ENCODE measurements around the gene RAB3B.
A peak's percentile ranks its signal among the peaks of the same experiment; 100 is the strongest.
"Not testable (repeated sequence)": the region's sequence is repeated elsewhere in the genome, so short reads cannot be mapped to it uniquely, and the experiment has no call there.

Gene RAB3B

GRCh38 chr1:51908499-51908898, 82.0 kb downstream of the RAB3B start:
- Histone ChIP-seq H3K9me3 (no peaks in the 10 kb centered on the region), H3K4me1 (peaks cover 18% of the 10 kb centered on the region), H3K4me3 (no peak overlapping the region), H3K36me3 (replicated peaks) (no peaks in the 10 kb centered on the region), H3K27me3 (ENCODE audit: low read depth) (no peaks in the 10 kb centered on the region)
- no peak for DNase-seq (ENCODE audit: low spot score in 2 of 2)
- in situ Hi-C loops (cut with MboI; ENCODE audit: low sequenced_read_pairs), result no loop called here

GRCh38 chr1:51907079-51907702, 83.3 kb downstream of the RAB3B start:
- Histone ChIP-seq H3K4me1 (peaks cover 18% of the 10 kb centered on the region), H3K9me3 (no peaks in the 10 kb centered on the region), H3K4me3 (no peak overlapping the region), H3K36me3 (replicated peaks) (no peaks in the 10 kb centered on the region), H3K27me3 (ENCODE audit: low read depth) (no peaks in the 10 kb centered on the region)
- in situ Hi-C loops (cut with MboI; ENCODE audit: low sequenced_read_pairs), result no loop called here
- DNase-seq (ENCODE audit: low spot score in 2 of 2), result no peak

GRCh38 chr1:51906306-51907078, 84.0 kb downstream of the RAB3B start:
- DNase-seq (ENCODE audit: low spot score in 2 of 2), result no peak
- in situ Hi-C loops (cut with MboI; ENCODE audit: low sequenced_read_pairs), result no loop called here

DNA sequence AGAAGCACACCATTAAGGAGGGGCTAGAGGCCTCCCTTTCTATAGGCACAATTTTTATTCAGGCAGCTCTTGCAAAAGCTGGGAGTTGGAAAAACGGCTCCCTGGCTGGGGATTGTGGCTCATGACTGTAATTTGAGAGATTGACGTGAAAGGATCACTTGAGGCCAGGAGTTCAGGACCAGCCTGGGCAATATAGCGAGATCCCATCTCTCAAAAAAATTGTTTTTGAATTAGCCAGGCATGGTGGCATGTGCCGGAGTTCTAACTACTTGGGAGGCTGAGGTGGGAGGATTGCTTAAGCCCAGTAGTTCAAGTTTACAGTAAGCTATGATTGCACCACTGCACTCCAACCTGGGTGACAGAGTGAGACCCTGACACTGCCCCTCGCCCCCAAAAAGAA, 88.0 kb downstream of the RAB3B start:
- Histone ChIP-seq H3K36me3 (replicated peaks) (no peaks in the 10 kb centered on the region), H3K4me3 (no peak overlapping the region), H3K4me1 (no peaks in the 10 kb centered on the region; the same call in 1 of the 2 replicates), H3K9me3 (no peaks in the 10 kb centered on the region), H3K27me3 (ENCODE audit: low read depth) (no peaks in the 10 kb centered on the region; the same call in 1 of the 2 replicates)
- in situ Hi-C loops (cut with MboI; ENCODE audit: low sequenced_read_pairs), result loop anchor here (5.0 kb wide), 1 partner anchor 95 kb away; no protein-coding TSS in a partner anchor
- no peak for DNase-seq (ENCODE audit: low spot score in 2 of 2)

More at GRCh38 chr1:51906306-51907078, 84.0 kb downstream of the RAB3B start:
- Histone ChIP-seq H3K4me1 (peaks cover 18% of the 10 kb centered on the region), H3K36me3 (replicated peaks) (no peaks in the 10 kb centered on the region), H3K9me3 (no peaks in the 10 kb centered on the region), H3K4me3 (no peak overlapping the region), H3K27me3 (ENCODE audit: low read depth) (no peaks in the 10 kb centered on the region)

- in situ Hi-C loops (cut with MboI; ENCODE audit: low sequenced_read_pairs), result loop anchor here (5.0 kb wide), 1 partner anchor 96 kb away; no protein-coding TSS in a partner anchor
- no peaks in the 10 kb centered on the region; the same call in 1 of the 2 replicates for H3K4me1 ChIP-seq
- H3K9me3 ChIP-seq, result no peaks in the 10 kb centered on the region
- H3K4me3 ChIP-seq, result no peak overlapping the region
- DNase-seq (ENCODE audit: low spot score in 2 of 2), result no peak
- no peaks in the 10 kb centered on the region for H3K36me3 ChIP-seq (replicated peaks)
- H3K27me3 ChIP-seq (ENCODE audit: low read depth), result peaks cover 3% of the 10 kb centered on the region; the same call in 1 of the 2 replicates
Observed at GRCh38 chr1:51901151-51901550, 89.3 kb downstream of the RAB3B start.

DNA sequence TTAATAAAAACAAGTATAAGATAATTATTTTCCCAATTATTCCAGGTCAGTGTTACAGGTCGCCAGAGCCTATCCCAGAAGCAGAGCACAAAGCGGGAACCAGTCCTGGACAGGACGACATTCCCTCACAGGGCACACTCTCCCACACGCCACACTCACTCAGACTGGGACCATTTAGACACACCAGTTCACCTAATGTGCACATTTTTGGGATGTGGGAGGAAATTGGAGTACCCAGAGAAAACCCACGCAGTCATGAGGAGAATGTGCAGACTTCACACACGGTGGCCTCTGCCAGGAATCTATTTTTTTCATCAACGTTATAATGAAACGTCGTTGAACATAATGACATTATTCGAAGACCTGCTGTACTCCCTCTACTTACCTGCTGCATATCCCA, 91.5 kb downstream of the RAB3B start:
- Histone ChIP-seq H3K4me1 (no peaks in the 10 kb centered on the region; the same call in 1 of the 2 replicates), H3K27me3 (ENCODE audit: low read depth) (peaks cover 7% of the 10 kb centered on the region), H3K4me3 (no peak overlapping the region), H3K36me3 (replicated peaks) (no peaks in the 10 kb centered on the region), H3K9me3 (no peaks in the 10 kb centered on the region)
- in situ Hi-C loops (cut with MboI; ENCODE audit: low sequenced_read_pairs), result loop anchor here (25.0 kb wide), 1 partner anchor 788 kb away; the partner anchor contains the start of gene COA7
- DNase-seq (ENCODE audit: low spot score in 2 of 2), result no peak

GRCh38 chr1:51898090-51898734, 92.3 kb downstream of the RAB3B start:
- no peaks in the 10 kb centered on the region; the same call in 1 of the 2 replicates for H3K4me1 ChIP-seq
- no peaks in the 10 kb centered on the region for H3K9me3 ChIP-seq
- no peak overlapping the region for H3K4me3 ChIP-seq
- no peaks in the 10 kb centered on the region for H3K36me3 ChIP-seq (replicated peaks)
- peaks cover 7% of the 10 kb centered on the region for H3K27me3 ChIP-seq (ENCODE audit: low read depth)
- DNase-seq (ENCODE audit: low spot score in 2 of 2), result no peak
- in situ Hi-C loops (cut with MboI; ENCODE audit: low sequenced_read_pairs), result loop anchor here (25.0 kb wide), 1 partner anchor 789 kb away; the partner anchor contains the start of gene COA7

- H3K36me3 ChIP-seq (replicated peaks), result no peaks in the 10 kb centered on the region
- in situ Hi-C loops (cut with MboI; ENCODE audit: low sequenced_read_pairs), result loop anchor here (25.0 kb wide), 1 partner anchor 790 kb away; the partner anchor contains the start of gene COA7
Observed at GRCh38 chr1:51897699-51898031, 92.8 kb downstream of the RAB3B start.

DNA sequence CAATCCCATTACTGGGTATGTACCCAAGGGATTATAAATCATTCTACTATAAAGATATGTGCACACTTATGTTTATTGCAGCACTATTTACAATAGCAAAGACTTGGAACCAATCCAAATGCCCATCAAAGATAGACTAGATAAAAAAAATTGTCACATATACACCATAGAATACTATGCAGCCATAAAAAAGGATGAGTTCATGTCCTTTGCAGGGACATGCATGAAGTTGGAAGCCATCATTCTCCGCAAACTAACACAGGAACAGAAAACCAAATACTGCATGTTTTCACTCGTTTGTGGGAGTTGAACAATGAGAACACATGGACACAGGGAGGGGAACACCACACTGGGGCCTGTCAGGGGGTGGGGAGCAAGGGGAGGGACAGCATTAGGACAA, 95.8 kb downstream of the RAB3B start:
- peaks cover 10% of the 10 kb centered on the region for H3K27me3 ChIP-seq (ENCODE audit: low read depth)
- not testable (repeated sequence) for DNase-seq (ENCODE audit: low spot score in 2 of 2); H3K4me3 ChIP-seq; H3K36me3 ChIP-seq (replicated peaks); H3K9me3 ChIP-seq; H3K4me1 ChIP-seq
- in situ Hi-C loops (cut with MboI; ENCODE audit: low sequenced_read_pairs), result loop anchor here (25.0 kb wide), 1 partner anchor 793 kb away; the partner anchor contains the start of gene COA7

More at GRCh38 chr1:51897699-51898031, 92.8 kb downstream of the RAB3B start:
- peaks cover 7% of the 10 kb centered on the region for H3K27me3 ChIP-seq (ENCODE audit: low read depth)
- no peak overlapping the region for H3K4me3 ChIP-seq
- no peaks in the 10 kb centered on the region; the same call in 1 of the 2 replicates for H3K4me1 ChIP-seq
- DNase-seq (ENCODE audit: low spot score in 2 of 2), result no peak
- no peaks in the 10 kb centered on the region for H3K9me3 ChIP-seq

DNA sequence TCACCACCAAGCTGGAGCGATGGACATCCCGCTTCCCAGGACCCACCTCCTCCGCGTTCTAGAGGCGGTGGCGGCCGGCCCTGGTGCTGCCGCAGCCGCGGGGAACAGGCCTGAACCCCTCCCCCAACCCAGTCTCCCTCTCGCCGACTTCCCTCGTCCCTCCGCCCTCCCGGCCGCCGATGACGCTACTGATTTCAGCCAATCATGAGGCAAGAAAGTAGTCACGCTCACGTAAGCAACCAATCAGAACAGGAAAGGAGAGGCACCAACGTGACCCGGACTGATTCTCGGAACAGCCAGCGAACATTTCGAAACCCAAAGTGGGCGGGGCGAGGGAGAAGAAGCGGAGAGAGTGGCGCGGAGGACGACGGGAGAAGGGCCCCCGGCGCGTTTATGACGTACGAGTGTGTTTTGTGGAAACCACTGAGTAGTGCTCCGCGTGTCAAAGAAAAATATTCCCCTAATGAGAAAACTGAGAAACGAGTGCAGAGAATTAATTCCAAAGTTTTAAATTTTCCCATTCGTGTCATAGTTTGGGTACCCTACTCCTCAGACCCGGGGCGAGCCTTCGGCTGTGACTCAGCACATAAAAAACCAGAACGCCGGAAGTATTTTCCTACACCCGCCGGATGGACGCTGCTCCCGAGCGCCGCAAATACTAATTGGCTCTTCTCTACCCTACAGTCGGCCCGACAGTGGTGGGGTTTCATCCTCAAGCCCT, 111.7 kb downstream of the RAB3B start, which contains the start of gene NRDC:
NRDC (minus strand) TSS at position 112 of the 721 bp plus-strand sequence. CDS start 112 bp downstream, outside the sequence.
- 0 out of 2 replicates have a peak, but pooled peaks cover 7% of the 10 kb centered on the region for H3K27me3 ChIP-seq (ENCODE audit: low read depth)
- H3K9me3 ChIP-seq, result no peaks in the 10 kb centered on the region
- H3K4me1 ChIP-seq, result peaks cover 22% of the 10 kb centered on the region
- no peaks in the 10 kb centered on the region for H3K36me3 ChIP-seq (replicated peaks)
- peak within 1 kb of the TSS; percentile 90 for H3K4me3 ChIP-seq
- in situ Hi-C loops (cut with MboI; ENCODE audit: low sequenced_read_pairs), result loop anchor here (25.0 kb wide), 1 partner anchor 809 kb away; the partner anchor contains the start of gene COA7
- peak; percentile 99 to 100 for DNase-seq (ENCODE audit: low spot score in 2 of 2)

DNA sequence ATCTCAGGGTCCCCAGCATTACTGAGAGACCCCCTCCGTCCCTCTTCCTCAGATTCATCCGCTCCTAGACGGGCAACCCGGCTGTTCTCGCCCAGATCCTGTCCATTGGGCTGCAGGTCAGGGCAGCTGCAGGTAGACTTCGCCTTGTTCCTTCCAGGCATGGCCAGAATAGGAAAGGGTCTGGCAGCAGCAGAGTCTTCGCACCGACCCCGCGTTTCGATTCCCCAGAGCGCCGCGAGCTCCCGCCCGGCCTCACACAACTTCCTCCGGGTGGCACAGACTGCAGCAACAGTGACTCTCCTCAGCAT, 112.2 kb downstream of the RAB3B start:
- Histone ChIP-seq H3K9me3 (no peaks in the 10 kb centered on the region), H3K36me3 (replicated peaks) (no peaks in the 10 kb centered on the region), H3K27me3 (ENCODE audit: low read depth) (0 out of 2 replicates have a peak, but pooled peaks cover 7% of the 10 kb centered on the region), H3K4me1 (peaks cover 22% of the 10 kb centered on the region), H3K4me3 (peak overlapping the region; percentile 90)
- no peak for DNase-seq (ENCODE audit: low spot score in 2 of 2)
- in situ Hi-C loops (cut with MboI; ENCODE audit: low sequenced_read_pairs), result loop anchor here (25.0 kb wide), 1 partner anchor 809 kb away; the partner anchor contains the start of gene COA7

DNA sequence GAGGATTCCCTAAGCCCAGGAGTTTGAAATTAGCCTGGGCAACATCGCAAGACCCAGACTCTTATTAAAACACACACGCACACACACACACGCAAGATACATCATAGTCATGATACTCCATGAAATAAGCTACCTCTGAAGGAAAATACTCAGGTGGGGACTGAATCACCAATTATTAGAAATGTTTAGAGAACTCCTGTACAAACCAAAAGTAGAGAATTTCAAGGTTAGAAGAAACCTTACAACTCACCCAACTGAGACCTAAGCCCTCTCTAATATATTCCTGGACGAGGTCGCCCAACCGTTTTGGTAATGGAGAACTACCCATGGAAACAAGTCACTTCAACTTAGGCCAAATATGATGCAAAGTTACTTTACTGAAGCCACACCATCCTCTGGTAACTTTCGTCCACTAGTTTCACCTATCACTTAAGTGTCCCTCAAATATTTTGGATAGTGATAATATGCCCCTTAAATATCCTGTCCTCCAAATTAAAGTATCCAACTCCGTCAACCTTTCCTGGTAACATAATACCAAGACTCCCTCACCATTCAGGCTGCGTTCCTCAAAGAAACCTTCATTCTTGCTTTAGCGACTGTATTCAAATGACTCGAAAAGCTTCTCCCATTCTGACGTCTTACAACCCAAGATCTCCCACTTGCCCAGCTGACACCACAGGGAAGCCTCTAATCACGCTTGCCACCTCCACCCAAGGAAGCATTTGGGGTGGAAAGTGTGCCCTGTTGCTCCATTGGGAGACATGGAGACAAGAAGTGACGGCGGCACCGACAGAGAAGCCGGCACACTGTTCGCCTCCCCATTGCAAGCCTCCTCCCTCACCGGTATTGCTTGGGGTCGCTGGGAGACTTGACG, 112.8 kb downstream of the RAB3B start:
- Histone ChIP-seq H3K9me3 (no peaks in the 10 kb centered on the region), H3K4me3 (peak overlapping the region; percentile 90), H3K4me1 (peaks cover 22% of the 10 kb centered on the region), H3K36me3 (replicated peaks) (no peaks in the 10 kb centered on the region), H3K27me3 (ENCODE audit: low read depth) (0 out of 2 replicates have a peak, but pooled peaks cover 2% of the 10 kb centered on the region)
- in situ Hi-C loops (cut with MboI; ENCODE audit: low sequenced_read_pairs), result loop anchor here (25.0 kb wide), 1 partner anchor 810 kb away; the partner anchor contains the start of gene COA7
- DNase-seq (ENCODE audit: low spot score in 2 of 2), result no peak
